Calu3 (cell line): Measurements from ENCODE around the gene PLS1. TPM values are rescaled to one million over a fixed set of nuclear protein-coding genes. Genes with fewer than 3 reads are reported as not detected.

Source experiments
- BruUV-seq: library from RNA; stranded (reverse); fragments of 400-500 nt; replicated peaks from 2 replicates; lab custom pipeline; 2021; lab: Mats Ljungman, UMichigan
- CTCF ChIA-PET: fragments of 300-600 bp; sonication (Branson Sonifier 250); formaldehyde crosslinking; loops from one replicate; lab custom pipeline; 2022; ENCODE audit warnings: antibody characterized with exemption; lab: Charles Lee
- DNase-seq: peaks from one replicate; pipeline ENCODE4 v3.0.0; 2022
- H3K27ac Mint-ChIP-seq: one replicate; pipeline ENCODE4 v1.8.0; 2022; ENCODE audit warnings: mixed read lengths; ENCODE audit not compliant: unreplicated experiment
- H3K27me3 Mint-ChIP-seq: one replicate; pipeline ENCODE4 v1.8.0; 2022; ENCODE audit warnings: mixed read lengths; ENCODE audit not compliant: unreplicated experiment
- H3K36me3 Mint-ChIP-seq: one replicate; pipeline ENCODE4 v1.8.0; 2022; ENCODE audit warnings: mild to moderate bottlenecking, moderate library complexity, mixed read lengths; ENCODE audit not compliant: insufficient read depth, unreplicated experiment
- H3K4me1 Mint-ChIP-seq: one replicate; pipeline ENCODE4 v1.8.0; 2022; ENCODE audit warnings: mild to moderate bottlenecking, low read depth, mixed read lengths; ENCODE audit not compliant: unreplicated experiment
- H3K4me3 Mint-ChIP-seq: one replicate; pipeline ENCODE4 v1.8.0; 2022; ENCODE audit warnings: mild to moderate bottlenecking, low read depth, moderate library complexity, mixed read lengths; ENCODE audit not compliant: unreplicated experiment
- H3K9me3 Mint-ChIP-seq: one replicate; pipeline ENCODE4 v1.8.0; 2022; ENCODE audit warnings: low read depth, mixed read lengths; ENCODE audit not compliant: unreplicated experiment
- intact Hi-C: fragments of 100-400 bp; cut with micrococcal nuclease; formaldehyde crosslinking; loops from one replicate; pipeline ENCODE4 v1.10.0; 2022; ENCODE audit not compliant: unreplicated experiment
- total RNA-seq: library from RNA; stranded (reverse); gene quantifications from 2 replicates; pipeline ENCODE4 v1.2.3, GENCODE V29; 2022
- TF ChIP-seq, protein P1 (sequence below): fragments of 200-600 bp; IDR thresholded peaks from one replicate; pipeline ENCODE4 v1.8.0; 2022; ENCODE audit warnings: antibody characterized with exemption; ENCODE audit not compliant: unreplicated experiment

Gene PLS1
- total RNA-seq, 1 experiment from 2014 or later = 155 TPM

DNA sequence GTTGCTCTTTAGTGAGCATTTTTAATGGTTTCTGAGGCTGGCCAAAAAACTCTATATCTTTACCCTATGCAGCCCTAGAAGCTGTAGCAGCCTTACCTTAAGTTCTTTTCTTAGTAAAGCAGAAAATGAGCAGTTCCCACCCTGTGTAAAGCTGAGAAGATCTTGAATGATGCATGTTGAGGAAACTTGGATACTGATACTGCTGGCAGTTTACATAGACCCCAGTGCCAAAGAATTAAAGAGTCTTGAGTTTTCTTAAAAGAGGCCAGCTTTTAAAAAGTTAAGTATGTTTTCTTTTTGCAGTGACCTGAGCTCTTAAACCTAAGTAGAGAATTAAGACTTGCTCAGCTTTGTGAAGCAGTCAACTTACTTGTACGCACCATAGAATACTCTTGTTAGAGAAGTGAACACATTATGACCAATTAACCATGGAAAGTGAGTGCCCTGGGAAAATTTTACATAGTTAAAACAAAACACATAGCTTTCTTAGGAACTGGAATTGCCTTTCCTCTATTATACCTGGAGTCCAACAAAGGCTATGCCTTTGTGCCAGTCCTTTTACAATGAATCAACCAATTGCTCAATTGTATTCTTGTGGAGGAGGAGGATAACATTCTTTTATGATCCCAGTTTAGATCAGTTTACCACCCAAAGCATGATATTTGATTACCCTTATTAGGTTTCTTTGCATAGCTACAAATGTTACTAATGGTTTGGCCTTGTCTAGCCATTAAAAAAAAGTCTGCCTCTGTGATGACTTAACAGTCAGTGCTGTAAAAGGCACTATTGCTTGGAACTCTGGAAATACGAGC, 28.4 kb downstream of the PLS1 start:
- CTCF ChIA-PET = interaction anchor here (0.6 to 0.9 kb wide), 2 partner anchors 37 to 58 kb away, joined by 3 to 6 read pairs; no protein-coding TSS in a partner anchor
- no TSS peak for BruUV-seq
- TF ChIP-seq, protein P1, sequence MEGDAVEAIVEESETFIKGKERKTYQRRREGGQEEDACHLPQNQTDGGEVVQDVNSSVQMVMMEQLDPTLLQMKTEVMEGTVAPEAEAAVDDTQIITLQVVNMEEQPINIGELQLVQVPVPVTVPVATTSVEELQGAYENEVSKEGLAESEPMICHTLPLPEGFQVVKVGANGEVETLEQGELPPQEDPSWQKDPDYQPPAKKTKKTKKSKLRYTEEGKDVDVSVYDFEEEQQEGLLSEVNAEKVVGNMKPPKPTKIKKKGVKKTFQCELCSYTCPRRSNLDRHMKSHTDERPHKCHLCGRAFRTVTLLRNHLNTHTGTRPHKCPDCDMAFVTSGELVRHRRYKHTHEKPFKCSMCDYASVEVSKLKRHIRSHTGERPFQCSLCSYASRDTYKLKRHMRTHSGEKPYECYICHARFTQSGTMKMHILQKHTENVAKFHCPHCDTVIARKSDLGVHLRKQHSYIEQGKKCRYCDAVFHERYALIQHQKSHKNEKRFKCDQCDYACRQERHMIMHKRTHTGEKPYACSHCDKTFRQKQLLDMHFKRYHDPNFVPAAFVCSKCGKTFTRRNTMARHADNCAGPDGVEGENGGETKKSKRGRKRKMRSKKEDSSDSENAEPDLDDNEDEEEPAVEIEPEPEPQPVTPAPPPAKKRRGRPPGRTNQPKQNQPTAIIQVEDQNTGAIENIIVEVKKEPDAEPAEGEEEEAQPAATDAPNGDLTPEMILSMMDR = no peak
- Mint-ChIP-seq H3K27ac (no peak overlapping the region), H3K27me3 (no peaks in the 10 kb centered on the region), H3K36me3 (peaks cover 5% of the 10 kb centered on the region), H3K9me3 (no peaks in the 10 kb centered on the region), H3K4me3 (no peak overlapping the region), H3K4me1 (peaks cover 10% of the 10 kb centered on the region)
- no peak for DNase-seq
- intact Hi-C loops = no loop called here

DNA sequence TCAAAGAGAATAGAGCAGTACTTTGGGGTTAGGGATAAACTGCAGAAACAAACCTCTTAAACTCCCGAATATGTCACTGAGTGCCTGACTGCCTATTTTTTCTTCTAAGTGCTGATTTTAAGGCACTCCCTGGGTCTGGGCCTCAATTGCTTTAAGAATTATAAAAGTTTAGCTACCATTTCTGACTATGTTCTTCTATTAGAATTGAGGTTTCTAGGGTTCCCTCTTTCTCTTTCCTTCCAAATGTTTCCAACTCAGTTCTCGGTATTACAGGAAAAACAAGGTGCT, 28.9 kb downstream of the PLS1 start:
- Mint-ChIP-seq H3K9me3 (no peaks in the 10 kb centered on the region), H3K36me3 (peaks cover 5% of the 10 kb centered on the region), H3K4me3 (no peak overlapping the region), H3K27me3 (no peaks in the 10 kb centered on the region), H3K27ac (no peak overlapping the region), H3K4me1 (peaks cover 9% of the 10 kb centered on the region)
- intact Hi-C loops = no loop called here
- CTCF ChIA-PET = interaction anchor here (0.6 kb wide), 1 partner anchor 59 kb away, joined by 6 read pairs; no protein-coding TSS in a partner anchor
- TF ChIP-seq, protein P1 = no peak
- no peak for DNase-seq
- BruUV-seq = no TSS peak

DNA sequence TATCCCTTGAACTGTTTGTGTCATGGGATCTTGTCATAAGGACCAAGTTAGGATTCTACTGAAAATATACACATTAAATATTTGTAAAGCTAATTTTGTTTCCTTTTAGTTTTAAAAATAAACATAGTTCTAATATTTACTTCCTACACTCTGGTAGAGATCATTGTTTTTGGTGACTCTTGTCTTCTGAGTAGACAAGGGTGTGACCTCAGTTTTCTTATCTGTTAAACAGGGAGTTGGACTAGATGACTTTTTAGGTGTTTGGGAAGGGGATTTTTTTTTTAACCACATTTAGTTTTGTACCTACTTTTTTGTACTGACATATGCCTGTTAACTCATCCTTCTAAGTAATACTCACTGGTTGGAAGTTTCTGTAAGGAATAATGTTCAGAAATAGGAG, 30.8 kb downstream of the PLS1 start:
- Mint-ChIP-seq H3K9me3 (no peaks in the 10 kb centered on the region), H3K36me3 (no peaks in the 10 kb centered on the region), H3K27ac (no peak overlapping the region), H3K4me3 (no peak overlapping the region), H3K4me1 (peaks cover 9% of the 10 kb centered on the region), H3K27me3 (no peaks in the 10 kb centered on the region)
- no TSS peak for BruUV-seq
- CTCF ChIA-PET = no interaction called here
- no peak for DNase-seq
- TF ChIP-seq, protein P1 = no peak
- intact Hi-C loops = no loop called here

DNA sequence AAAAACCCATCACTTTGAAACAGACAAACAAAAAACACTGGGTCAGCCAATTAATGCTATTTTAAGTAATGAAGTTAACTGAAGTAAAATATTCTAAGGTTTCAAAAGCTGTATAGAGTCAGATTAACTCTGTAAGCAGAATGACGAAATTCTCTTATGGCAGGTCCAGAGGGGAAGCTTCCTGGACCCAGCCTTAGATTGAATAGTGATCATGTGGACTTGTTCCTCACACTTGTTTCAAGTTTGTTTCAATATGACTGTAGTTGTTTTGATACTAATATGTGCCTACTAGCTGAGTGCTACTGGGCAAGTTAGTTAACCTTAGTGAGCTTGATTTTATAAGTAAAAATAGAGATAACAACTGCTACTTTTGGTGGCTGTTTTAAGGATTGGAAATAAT, 32.6 kb downstream of the PLS1 start:
- intact Hi-C loops = no loop called here
- TF ChIP-seq, protein P1 = no peak
- Mint-ChIP-seq H3K4me3 (no peak overlapping the region), H3K9me3 (no peaks in the 10 kb centered on the region), H3K27ac (no peak overlapping the region), H3K36me3 (no peaks in the 10 kb centered on the region), H3K27me3 (no peaks in the 10 kb centered on the region), H3K4me1 (peaks cover 9% of the 10 kb centered on the region)
- DNase-seq = no peak
- CTCF ChIA-PET = interaction anchor here (0.5 to 0.7 kb wide), 3 partner anchors 15 to 372 kb away, joined by 3 to 5 read pairs (median 3); no protein-coding TSS in a partner anchor
- BruUV-seq = no TSS peak
